HG03103 (cell line): ENCODE results near the gene CAMTA1.

Source experiments
- ATAC-seq: cut with Tn5 transposase; IDR thresholded peaks from one replicate; pipeline ENCODE4 v1.9.1; 2021; ENCODE audit warnings: low read depth; ENCODE audit not compliant: unreplicated experiment

Gene CAMTA1

DNA sequence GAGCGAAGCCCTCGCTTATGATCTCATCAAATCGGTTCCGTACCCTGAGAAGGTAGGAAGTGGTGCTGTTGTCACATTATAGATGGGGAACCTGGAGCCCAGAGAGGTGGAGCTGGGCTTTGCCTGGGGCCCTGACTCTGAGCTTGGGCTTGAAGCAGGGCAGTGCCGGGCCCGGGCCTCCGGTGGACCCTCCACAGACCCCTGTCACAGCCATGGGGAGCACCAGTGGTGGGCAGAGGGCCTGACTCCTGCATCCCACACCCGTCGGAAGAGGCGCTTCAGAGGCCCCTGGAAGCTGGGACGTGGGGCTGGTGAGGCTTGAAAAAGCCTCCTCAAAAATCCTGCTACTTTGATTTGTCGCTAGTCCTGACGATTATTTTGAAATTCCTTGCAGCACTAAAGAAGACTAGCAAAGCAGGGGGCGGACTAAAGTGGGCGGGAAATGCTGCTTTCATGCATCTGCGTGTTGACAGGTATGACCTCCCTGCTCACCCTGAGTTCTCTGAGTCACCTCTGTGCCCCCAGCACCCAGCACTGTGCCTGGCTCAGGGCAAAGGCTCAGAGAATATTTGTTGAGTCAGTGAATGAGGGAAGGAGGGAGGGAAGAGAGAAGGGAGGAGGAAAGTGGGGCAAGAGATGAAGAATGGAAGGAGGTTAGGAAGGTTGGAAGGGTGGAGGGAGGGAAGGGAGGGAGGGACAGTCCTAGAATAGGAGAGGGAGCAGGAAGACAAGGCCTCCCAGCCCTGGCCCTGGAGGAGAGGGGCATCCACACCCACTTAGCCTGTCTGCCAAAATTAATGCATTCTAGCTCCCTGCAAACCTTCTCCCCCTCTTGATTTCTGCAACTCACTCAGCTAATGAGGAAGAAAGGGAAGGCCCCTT lies 723.0 kb downstream of the CAMTA1 start:
- ATAC-seq: no peak

- no peak for ATAC-seq
These were observed 723.8 kb downstream of the CAMTA1 start for GRCh38 chr1:7508934-7509519.

GRCh38 chr1:7509598-7509997 lies 724.3 kb downstream of the CAMTA1 start:
- no peak for ATAC-seq

DNA sequence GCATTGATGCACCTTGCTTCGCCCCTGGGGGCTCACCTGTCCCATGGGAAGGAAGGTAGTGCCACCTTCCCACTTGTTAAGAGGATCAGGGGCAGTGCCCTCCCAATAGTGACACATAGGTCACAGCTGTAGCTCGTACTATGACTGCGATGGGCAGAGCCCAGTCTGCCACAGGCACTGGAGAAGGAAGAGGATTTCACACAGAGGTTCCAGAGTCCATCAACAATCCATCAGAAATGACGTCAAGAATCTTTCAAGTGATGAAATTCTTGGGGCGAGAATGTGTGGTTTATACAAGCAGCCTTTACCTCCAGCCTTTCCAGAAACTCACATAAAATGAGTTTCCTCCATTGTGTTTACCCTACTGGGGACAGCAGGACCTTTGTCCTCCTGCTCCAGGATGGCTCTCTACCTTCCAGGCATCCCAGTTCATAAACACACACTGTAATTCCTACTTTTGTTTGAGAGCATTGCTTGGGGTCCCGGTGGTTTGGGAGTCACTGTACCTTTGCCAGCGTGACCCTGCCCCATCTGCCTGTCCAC lies 725.2 kb downstream of the CAMTA1 start:
- no peak for ATAC-seq

DNA sequence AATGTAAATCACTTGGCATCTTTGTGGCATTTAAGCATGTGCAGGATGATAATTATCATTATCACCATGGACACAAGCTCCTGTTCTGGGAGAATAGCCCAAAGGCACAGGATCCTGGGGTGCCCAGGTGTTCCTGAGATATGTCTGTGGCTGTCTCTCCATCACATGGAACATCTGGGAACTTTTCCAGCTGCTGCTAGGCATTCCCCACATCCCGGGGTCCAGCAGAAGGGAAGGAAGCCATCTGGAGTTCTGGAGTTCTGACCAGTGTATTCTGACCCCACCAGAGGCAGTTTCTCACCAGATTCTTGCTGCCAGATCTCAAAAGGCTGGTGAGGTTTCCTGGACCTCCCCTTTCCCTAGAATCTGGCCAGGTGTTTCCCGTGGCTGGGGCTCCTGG lies 726.1 kb downstream of the CAMTA1 start:
- ATAC-seq: no peak

DNA sequence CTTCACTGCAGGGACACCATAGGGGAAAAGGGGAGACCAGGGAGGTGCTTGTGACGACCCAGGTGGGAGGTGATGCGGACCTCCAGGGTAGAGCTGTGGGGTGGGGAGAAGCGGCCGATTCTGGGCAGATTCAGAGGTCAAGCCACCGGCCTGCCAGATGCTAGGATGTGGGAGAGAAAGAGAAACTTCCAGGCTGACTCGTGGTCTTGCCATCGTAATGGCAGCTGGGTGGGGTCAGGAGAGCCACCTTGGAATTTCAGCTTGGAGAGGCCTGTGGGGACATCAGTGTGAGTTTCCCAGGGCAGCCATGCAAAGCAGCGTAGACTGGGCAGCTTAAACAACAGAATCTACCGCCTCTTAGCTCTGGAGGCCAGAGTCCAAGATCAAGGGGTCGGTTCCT lies 727.8 kb downstream of the CAMTA1 start:
- no peak for ATAC-seq

- no peak for ATAC-seq
These were observed 729.9 kb downstream of the CAMTA1 start for GRCh38 chr1:7515175-7515574.

DNA sequence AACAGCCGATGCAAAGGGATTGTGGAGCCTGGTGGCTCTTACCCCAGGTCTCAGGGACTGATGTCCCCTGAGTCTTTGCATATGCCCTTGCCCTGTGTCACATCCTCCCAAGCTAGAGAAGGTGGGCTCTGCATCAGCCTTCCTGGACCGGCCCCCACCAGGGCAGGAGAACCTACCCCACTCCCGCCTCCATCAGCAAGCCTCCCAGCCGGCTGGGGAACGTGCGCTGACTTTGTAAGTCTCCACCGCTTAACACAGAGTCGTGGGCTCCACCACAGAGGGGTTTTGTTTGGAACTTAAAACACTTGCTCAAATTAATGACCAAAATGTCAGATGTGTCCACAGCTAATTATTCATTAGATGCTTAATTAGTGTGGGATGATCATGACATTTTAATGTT lies 730.6 kb downstream of the CAMTA1 start:
- no peak for ATAC-seq

DNA sequence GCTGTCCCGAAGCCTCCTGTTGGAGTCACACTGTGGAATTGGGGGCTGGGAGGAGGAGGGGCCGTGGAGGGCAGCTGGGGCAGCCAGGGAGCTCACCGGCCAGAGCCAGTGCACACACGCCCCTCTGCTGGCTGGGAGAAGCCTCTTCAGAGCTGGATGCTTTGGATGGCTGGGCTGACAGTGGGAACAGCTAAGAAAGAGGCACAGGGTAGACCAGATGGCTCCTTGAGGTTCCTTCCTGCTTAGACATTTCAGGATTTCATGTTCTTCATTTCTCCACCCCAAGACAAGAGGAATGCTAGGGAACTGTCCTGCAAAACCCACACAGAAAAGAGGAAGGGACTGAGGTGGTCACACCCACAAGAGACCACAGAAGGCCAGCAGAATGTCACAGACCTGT lies 731.1 kb downstream of the CAMTA1 start:
- ATAC-seq: no peak

DNA sequence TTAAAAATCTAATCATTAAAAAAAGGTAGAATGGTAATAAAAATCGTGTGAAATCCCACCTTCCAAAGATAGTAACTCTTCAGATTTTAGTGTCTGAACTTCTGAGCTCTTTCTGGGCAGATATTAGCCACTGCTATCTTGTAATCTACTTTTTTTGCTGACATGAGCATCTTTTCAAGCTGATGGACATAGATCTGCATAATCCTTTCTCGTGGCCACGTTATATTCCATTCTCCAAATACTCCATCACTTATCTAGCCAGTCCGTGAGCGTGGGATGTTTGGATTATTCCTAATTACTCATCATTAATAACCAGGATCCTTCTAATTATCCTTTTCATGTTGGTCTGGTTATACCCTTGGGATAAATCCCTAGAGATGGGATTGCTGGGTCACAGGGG lies 731.7 kb downstream of the CAMTA1 start:
- no peak for ATAC-seq

DNA sequence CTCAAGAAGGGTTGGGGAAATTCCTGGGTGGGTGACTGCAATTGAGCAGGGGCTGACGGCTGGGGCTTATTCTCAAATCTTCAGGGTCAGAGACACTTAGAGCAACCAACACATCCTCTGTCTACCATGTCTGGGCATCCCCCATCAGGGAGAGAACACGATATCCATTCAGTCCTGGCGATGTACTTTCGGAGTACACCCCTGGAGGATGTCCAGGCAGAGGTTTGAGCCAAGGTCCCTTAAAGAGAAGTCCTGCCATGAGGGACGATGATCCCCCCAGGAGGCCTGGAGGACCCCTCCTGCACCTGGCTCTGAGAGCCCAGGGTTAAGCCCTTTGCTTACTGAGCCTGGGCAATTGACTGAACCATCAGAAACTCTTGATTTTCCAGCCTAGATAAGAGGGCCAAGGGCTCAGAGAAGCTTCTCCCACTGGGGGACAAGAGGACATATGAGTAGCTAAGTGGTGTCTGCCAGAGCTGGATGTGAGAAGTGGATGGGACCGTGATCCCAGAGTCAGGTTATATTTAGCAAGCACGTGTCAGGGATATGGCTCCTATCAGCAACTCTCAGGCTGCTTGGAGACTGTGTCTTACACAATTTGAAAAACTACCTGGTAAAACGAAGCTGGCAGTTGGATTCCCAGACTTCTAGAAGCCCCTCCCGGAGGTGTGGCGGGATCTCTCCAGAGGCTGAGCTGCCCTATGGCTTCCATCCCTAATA lies 732.5 kb downstream of the CAMTA1 start:
- no peak for ATAC-seq

- ATAC-seq: no peak
These were observed 733.2 kb downstream of the CAMTA1 start for GRCh38 chr1:7518411-7518810.

DNA sequence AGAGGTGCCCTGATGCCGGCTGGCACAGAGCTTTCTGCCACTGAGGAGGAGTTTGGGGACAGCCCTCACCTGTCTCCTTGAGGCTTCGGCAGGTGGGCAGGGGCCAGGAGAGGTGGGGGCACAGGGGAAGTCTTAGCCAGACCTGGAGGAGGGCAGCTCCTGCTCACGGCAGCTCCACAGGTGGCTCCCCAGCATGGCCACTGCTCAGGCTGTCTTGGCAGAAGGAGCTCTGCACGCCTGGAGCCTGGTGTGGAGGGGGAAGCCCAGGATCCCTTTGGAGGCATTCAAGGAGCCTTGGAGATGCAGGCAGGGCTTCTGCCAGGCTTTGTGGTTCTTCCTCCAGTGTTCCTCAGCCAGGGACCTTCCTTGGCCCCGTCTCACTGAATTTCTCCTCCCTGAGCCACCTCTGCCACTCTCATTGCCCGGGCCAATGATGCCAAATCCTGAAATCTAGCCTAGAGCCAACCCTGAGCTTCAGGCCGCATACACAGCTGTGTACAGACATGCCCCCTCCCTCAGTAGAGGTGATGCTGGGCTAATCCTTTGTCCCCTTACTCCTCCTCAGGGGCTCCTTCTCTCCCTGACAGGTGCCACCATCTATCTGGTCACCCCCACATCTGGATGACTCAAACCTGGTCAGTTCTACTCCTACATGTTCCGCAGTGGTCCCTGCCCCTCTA lies 734.1 kb downstream of the CAMTA1 start:
- no peak for ATAC-seq

- no peak for ATAC-seq
These were observed 734.7 kb downstream of the CAMTA1 start for GRCh38 chr1:7519861-7520395.

DNA sequence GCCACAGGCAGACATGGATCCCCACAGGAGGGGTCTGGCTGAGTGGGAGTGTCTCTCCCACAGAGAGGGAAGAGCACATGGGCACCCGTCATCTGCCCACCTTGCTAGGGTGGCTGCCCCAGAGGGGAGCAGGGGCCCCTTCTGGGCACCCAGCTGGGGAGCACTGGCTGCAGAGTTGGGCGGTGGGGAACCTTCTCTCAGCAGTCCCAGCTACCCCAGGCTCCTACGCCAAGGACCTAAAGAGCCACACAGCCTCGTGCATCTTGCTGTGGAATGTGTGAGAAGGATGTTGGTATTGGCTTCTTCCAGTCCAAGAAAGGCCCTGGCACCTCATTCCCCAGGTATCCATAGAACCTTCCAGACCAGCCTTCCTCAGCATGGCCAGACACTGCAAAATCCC lies 735.2 kb downstream of the CAMTA1 start:
- ATAC-seq: no peak

- no peak for ATAC-seq
These were observed 739.4 kb downstream of the CAMTA1 start for GRCh38 chr1:7524341-7525337.

DNA sequence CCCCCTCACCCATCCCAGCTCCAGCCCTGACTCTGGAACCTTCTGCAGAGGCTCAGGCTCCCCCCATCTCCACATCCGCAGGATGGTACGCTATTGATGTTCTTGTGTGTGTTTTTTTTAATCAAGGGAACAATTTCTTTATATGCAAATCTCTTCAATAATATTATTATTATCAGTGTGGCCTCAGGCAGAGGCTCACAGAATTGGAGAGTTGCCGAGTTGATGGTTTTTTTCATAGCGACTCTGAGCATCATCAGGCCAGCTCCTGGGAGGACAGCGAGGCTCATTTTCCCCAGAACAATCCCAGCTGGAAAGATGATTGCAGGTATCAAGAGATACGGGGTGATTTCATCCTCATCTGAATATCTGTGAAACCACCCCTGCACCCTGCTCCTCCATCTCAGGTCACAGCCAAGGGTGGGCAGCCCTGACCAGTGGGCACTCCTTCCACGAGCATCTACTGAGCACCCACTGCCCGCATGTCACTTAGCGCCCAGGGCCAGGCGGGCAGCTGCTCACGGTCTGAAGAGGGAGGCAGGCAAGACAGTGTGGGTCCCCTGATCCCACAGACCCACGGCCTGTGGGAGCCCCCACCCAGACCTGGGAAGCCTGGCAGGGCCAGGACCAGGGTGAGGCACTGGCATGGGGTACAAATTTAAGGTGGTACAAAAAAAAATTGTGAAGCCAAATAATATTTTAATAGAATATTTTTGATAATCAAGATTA lies 740.2 kb downstream of the CAMTA1 start:
- ATAC-seq: no peak

DNA sequence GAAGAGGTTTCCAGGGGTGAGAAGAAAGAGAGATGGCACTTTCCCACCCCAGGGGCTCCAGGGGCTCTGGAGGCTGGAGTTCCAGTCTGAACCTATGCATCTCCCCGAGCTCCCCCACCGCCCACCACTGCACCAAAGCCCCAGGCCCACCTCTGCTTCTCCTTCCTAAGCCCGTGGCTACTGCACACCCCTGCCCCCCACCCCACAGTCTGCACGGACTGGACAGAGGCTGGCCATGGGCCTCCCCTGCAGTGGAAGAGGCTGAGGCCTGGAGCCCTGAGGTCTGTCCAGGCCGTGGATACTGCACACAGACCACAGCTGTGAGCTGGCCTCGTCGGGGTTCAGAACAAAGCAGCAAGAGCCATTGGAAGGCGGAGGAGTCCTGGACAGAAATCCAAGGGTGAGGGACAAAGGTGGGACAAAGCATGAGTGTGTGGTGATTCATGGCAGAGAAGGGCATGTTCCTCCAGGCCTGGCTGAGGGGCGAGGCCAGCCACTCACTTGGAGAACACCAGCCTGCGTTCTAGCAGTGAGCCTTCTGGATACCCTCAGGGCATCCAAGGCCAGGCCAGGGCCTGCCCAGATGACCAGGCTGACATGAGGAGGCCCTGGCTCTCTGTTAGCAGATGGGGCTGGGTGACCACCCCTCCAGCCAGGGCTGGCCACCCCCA lies 741.1 kb downstream of the CAMTA1 start:
- ATAC-seq: no peak
